K562 (cell line): ENCODE results near the gene PTX3. TPM values are rescaled to one million over a fixed set of nuclear protein-coding genes. Genes with fewer than 3 reads are reported as not detected.

ENCODE experiments used
- ATAC-seq: fragments of 200-7000 bp; cut with Tn5 transposase; 3 replicates; pipeline ENCODE4 v1.9.1; 2020; ENCODE audit warnings: moderate library complexity
- Bru-seq: library from RNA; stranded (reverse); fragments of 400-500 nt; gene quantifications from one replicate; lab custom pipeline; 2021; lab: Mats Ljungman, UMichigan
- BruChase-seq, 2 experiments: library from RNA; stranded (reverse); fragments of 400-500 nt; gene quantifications; one replicate each; lab custom pipeline; 2021; lab: Mats Ljungman, UMichigan
- BruUV-seq: library from RNA; stranded (reverse); fragments of 400-500 nt; replicated peaks from 2 replicates; lab custom pipeline; 2021; lab: Mats Ljungman, UMichigan
- CTCF ChIA-PET: fragments of 300-600 bp; formaldehyde crosslinking; extraction: SDS; loops from one replicate; lab custom pipeline; 2021; ENCODE audit warnings: low intra/inter-chr PET ratio; lab: Yijun Ruan, JAX
- POLR2A ChIA-PET: fragments of 300-600, 350-650 bp; sonication (Branson Sonifier 250); formaldehyde crosslinking; extraction: SDS; loops from one replicate; lab custom pipeline; 2021; ENCODE audit warnings: antibody characterized with exemption, inconsistent platforms; lab: Yijun Ruan, JAX
- DNase-seq, 4 experiments: peaks; one replicate each; pipeline versions ENCODE4 v3.0.0 to v3.0.0-alpha.2; 2011 to 2018; ENCODE audit warnings: low spot score in 3 of 4, mixed read lengths in 3 of 4; ENCODE audit errors: extremely low read depth in 1 of 4
- FAIRE-seq: peaks from 2 replicates; lab custom pipeline; 2011; peaks lifted over from hg19 to GRCh38; lab: Jason Lieb, UNC
- H2AFZ ChIP-seq: 2 replicates; pipeline ENCODE4 v1.6.0; 2011; ENCODE audit warnings: low read depth, low read length, control low read depth, inconsistent platforms
- H3K27ac ChIP-seq: fragments of 200-600 bp; 3 replicates; pipeline ENCODE4 v1.8.0; 2011; ENCODE audit warnings: low read depth, mild to moderate bottlenecking, control low read depth, inconsistent platforms, low read length, moderate library complexity, mixed read lengths; ENCODE audit errors: extremely low read depth
- H3K27me3 ChIP-seq, 2 experiments: fragments of 300-600 bp in 1 of 2; 2 replicates in 1 of 2; 3 replicates in 1 of 2; pipeline versions ENCODE4 v1.6.0 to v1.8.0; 2011; ENCODE audit warnings: inconsistent platforms in 2 of 2, low read length in 2 of 2, mild to moderate bottlenecking in 1 of 2, mixed read lengths in 1 of 2, moderate library complexity in 1 of 2; ENCODE audit not compliant: control insufficient read depth in 2 of 2, insufficient read depth in 2 of 2
- H3K36me3 ChIP-seq: fragments of 300-600 bp; 3 replicates; pipeline ENCODE4 v1.8.0; 2011; ENCODE audit warnings: mild to moderate bottlenecking, low read length, inconsistent platforms; ENCODE audit not compliant: control insufficient read depth, insufficient read depth
- H3K4me1 ChIP-seq, 2 experiments: fragments of 200-600 bp in 1 of 2; replicated peaks in 1 of 2; 2 replicates in 1 of 2; 3 replicates in 1 of 2; pipeline versions ENCODE4 v1.5.1 to v1.8.0; 2011; ENCODE audit warnings: inconsistent platforms in 2 of 2, low read length in 2 of 2, mild to moderate bottlenecking in 1 of 2, mixed read lengths in 1 of 2, moderate library complexity in 1 of 2; ENCODE audit not compliant: control insufficient read depth in 2 of 2, insufficient read depth in 2 of 2
- H3K4me2 ChIP-seq: 2 replicates; pipeline ENCODE4 v1.6.1; 2011; ENCODE audit warnings: low read length, control low read depth, inconsistent platforms, mixed read lengths; ENCODE audit not compliant: insufficient read depth
- H3K4me3 ChIP-seq: fragments of 200-600 bp; sonication (generic), shearing (Covaris generic); 2 replicates; pipeline ENCODE4 v1.5.1; 2016; ENCODE audit warnings: control low read depth, inconsistent platforms
- H3K79me2 ChIP-seq: fragments of 200-600 bp; 3 replicates; pipeline ENCODE4 v1.8.0; 2011; ENCODE audit warnings: low read length, inconsistent platforms; ENCODE audit not compliant: control insufficient read depth, insufficient read depth
- H3K9ac ChIP-seq, 2 experiments: 2 replicates each; pipeline versions ENCODE4 v1.6.0 to v1.6.1; 2011; ENCODE audit warnings: low read depth in 2 of 2, low read length in 2 of 2, control low read depth in 1 of 2, inconsistent platforms in 1 of 2, mild to moderate bottlenecking in 1 of 2, mixed read lengths in 1 of 2; ENCODE audit not compliant: insufficient read depth in 1 of 2
- H3K9me1 ChIP-seq: one replicate; pipeline ENCODE4 v1.6.0; 2011; ENCODE audit warnings: inconsistent platforms, mild to moderate bottlenecking, low read length, moderate library complexity; ENCODE audit not compliant: control insufficient read depth, insufficient read depth
- H3K9me3 ChIP-seq: replicated peaks from 2 replicates; pipeline ENCODE4 v1.5.1; 2011; ENCODE audit warnings: low read depth, low read length, inconsistent platforms; ENCODE audit not compliant: control insufficient read depth, insufficient read depth
- H4K20me1 ChIP-seq: replicated peaks from 2 replicates; pipeline ENCODE4 v1.6.1; 2011; ENCODE audit warnings: low read length, inconsistent platforms, mixed read lengths; ENCODE audit not compliant: control insufficient read depth, insufficient read depth
- ATF6 ChIP-seq: sonication (generic); formaldehyde crosslinking; IDR thresholded peaks from 2 replicates; pipeline ENCODE4 v1.4.0; 2020; ENCODE audit warnings: mild to moderate bottlenecking, missing genetic modification reagents
- ATF7 ChIP-seq: fragments of 450-650 bp; IDR thresholded peaks from 2 replicates; pipeline ENCODE4 v1.7.1; 2014; ENCODE audit warnings: mild to moderate bottlenecking, moderate library complexity
- CEBPB ChIP-seq: fragments of 450-650 bp; IDR thresholded peaks from 2 replicates; pipeline ENCODE4 v1.6.1; 2016; ENCODE audit warnings: missing genetic modification characterization, missing compliant biosample characterization
- CEBPG ChIP-seq, 3 experiments: fragments of 200-800 bp in 1 of 3; sonication (Bioruptor generic) in 1 of 3; sonication (generic) in 1 of 3; formaldehyde crosslinking in 1 of 3; IDR thresholded peaks in 2 of 3; conservative IDR thresholded peaks in 1 of 3; 2 replicates each; pipeline versions ENCODE4 v1.6.1 to v1.8.0; 2016 to 2022; ENCODE audit warnings: missing compliant biosample characterization in 2 of 3, missing genetic modification characterization in 2 of 3, mild to moderate bottlenecking in 1 of 3, missing genetic modification reagents in 1 of 3
- NR2C2 ChIP-seq, 2 experiments: fragments of 200-800 bp in 1 of 2; sonication (Bioruptor generic) in 1 of 2; sonication (generic) in 1 of 2; formaldehyde crosslinking in 1 of 2; IDR thresholded peaks; 2 replicates each; pipeline versions ENCODE4 v1.6.1 to v1.8.0; 2016 to 2022; ENCODE audit warnings: mild to moderate bottlenecking in 1 of 2, missing compliant biosample characterization in 1 of 2, missing genetic modification characterization in 1 of 2, missing genetic modification reagents in 1 of 2
- VEZF1 ChIP-seq: fragments of 200-800 bp; sonication (Bioruptor generic); IDR thresholded peaks from 2 replicates; pipeline ENCODE4 v1.6.1; 2017; ENCODE audit warnings: missing genetic modification characterization, missing compliant biosample characterization
- ZKSCAN1 ChIP-seq: fragments of 150-350 bp; IDR thresholded peaks from 2 replicates; pipeline ENCODE4 v1.6.1; 2016; ENCODE audit warnings: low read depth, low read length
- WGBS: fragments of 100-300 bp; shearing (Covaris generic); methylation state at CpG from one replicate; pipeline ENCODE4 v1.1.6; 2016; ENCODE audit warnings: low coverage, mixed read lengths; ENCODE audit not compliant: insufficient coverage; ENCODE audit errors: missing lambda C conversion rate; 5-methylcytosine and 5-hydroxymethylcytosine counted together
- in situ Hi-C: fragments of 300-500 bp; cut with MboI; formaldehyde crosslinking; loops from 4 replicates; pipeline ENCODE4 v1.15.0; 2018; ENCODE audit warnings: inconsistent platforms, mixed read lengths
- intact Hi-C: fragments of 100-400 bp; cut with micrococcal nuclease; formaldehyde crosslinking; loops from 2 replicates; pipeline ENCODE4 v1.14.2; 2022
- long read RNA-seq, 3 experiments: library from polyadenylated mRNA in 2 of 3; library from RNA in 1 of 3; unstranded in 2 of 3; stranded (forward) in 1 of 3; transcript quantifications; one replicate each; pipeline ENCODE4 v2.0.0, GENCODE V29; 2019 to 2022
- polyA minus RNA-seq, 3 experiments: library from RNA; depleted of rRNA, polyadenylated mRNA; stranded (reverse); fragments of >200 nt; gene quantifications; 2 replicates each; pipeline ENCODE4 v1.2.3, GENCODE V29; 2011
- polyA plus RNA-seq, 8 experiments: library from polyadenylated mRNA; depleted of rRNA in 4 of 8; stranded (reverse) in 5 of 8; unstranded in 3 of 8; fragments of >200 nt; fragmentation: Nextera tagmentation in 2 of 8; fragmentation: Illumina TruSeq in 1 of 8; extraction: Ambion mirVana in 2 of 8; extraction: Trizol in 1 of 8; gene quantifications; 2 replicates each; pipeline versions ENCODE4 v1.2.1 to v1.2.3, GENCODE V29; 2011 to 2014; ENCODE audit warnings: inconsistent platforms in 1 of 8, missing spikeins in 1 of 8
- total RNA-seq, 7 experiments: library from RNA; depleted of rRNA in 6 of 7; stranded (reverse); fragments of >200 nt in 6 of 7; fragmentation: Illumina TruSeq in 2 of 7; extraction: Trizol in 2 of 7; gene quantifications; 2 replicates each; pipeline versions ENCODE4 v1.2.1 to v1.2.3, GENCODE V29; 2011 to 2021; ENCODE audit warnings: low replicate concordance in 1 of 7

The PTX3 gene
- total RNA-seq (2011; cell fraction: chromatin; rRNA removed; ENCODE audit: low replicate concordance) = not detected in 2 replicates
- total RNA-seq (2011; cell fraction: nucleolus; rRNA removed) = not detected in 2 replicates
- total RNA-seq (2011; cell fraction: nucleoplasm; rRNA removed) = not detected in 2 replicates
- 0.16 TPM in 1 of 2 replicates, not detected in the other for total RNA-seq (2014; rRNA removed)
- 0.13 and 0.15 TPM in 2 replicates for total RNA-seq (2014; rRNA removed; fragmentation: Illumina TruSeq; extraction: Trizol)
- total RNA-seq (2015; rRNA removed; fragmentation: Illumina TruSeq; extraction: Trizol) = 0.14 and 0.15 TPM in 2 replicates
- total RNA-seq (2021) = 0.09 and 0.20 TPM in 2 replicates
- polyA plus RNA-seq (2011; rRNA removed) = 0.04 TPM in 1 of 2 replicates, not detected in the other
- 0.06 TPM in 1 of 2 replicates, not detected in the other for polyA plus RNA-seq (2011; cell fraction: cytosol; rRNA removed)
- not detected in 2 replicates for polyA plus RNA-seq (2011; cell fraction: nucleus; rRNA removed)
- polyA plus RNA-seq (2012) = 0.21 and 0.42 TPM in 2 replicates
- 0.10 and 0.22 TPM in 2 replicates for polyA plus RNA-seq (2014; fragmentation: Illumina TruSeq; extraction: Trizol)
- under 1 TPM; 0.04 to 0.22 TPM for polyA plus RNA-seq (2014; fragmentation: Nextera tagmentation; extraction: Ambion mirVana)
- 0.33 and 0.53 TPM in 2 replicates for polyA plus RNA-seq (2014; rRNA removed)
- not detected in 2 replicates for polyA minus RNA-seq (2011; rRNA and poly(A)+ RNA removed)
- polyA minus RNA-seq (2011; cell fraction: cytosol; rRNA and poly(A)+ RNA removed) = not detected in 2 replicates
- not detected in 2 replicates for polyA minus RNA-seq (2011; cell fraction: nucleus; rRNA and poly(A)+ RNA removed)
- percentile 34 among the genes with signal in this experiment for Bru-seq, nascent RNA
- BruChase-seq, experiment 1, labeled RNA remaining after a 2-hour chase = percentile 21 among the genes with signal in this experiment
- percentile 27 among the genes with signal in this experiment for BruChase-seq, experiment 2, labeled RNA remaining after a 6-hour chase
- long read RNA-seq, experiment 1 = 0 reads
- long read RNA-seq, experiment 2 = 0 reads
- long read RNA-seq, experiment 3 = 0 reads

- Histone ChIP-seq H3K9me1 (no peaks in the 10 kb centered on the region), H3K4me1 (peaks cover 4 to 14% of the 10 kb centered on the region in 2 experiments), H2AFZ (peak within 1 kb of the TSS; percentile 75), H3K27ac (no peak within 1 kb of the TSS), H3K4me2 (peak within 1 kb of the TSS; percentile 61), H3K9ac (peak within 1 kb of the TSS in 1 of 2 experiments; percentile 61; a peak in 2 of 4 replicates), H3K27me3 (peaks cover 4 to 21% of the 10 kb centered on the region in 2 experiments; a peak in 3 of 5 replicates), H4K20me1 (no peaks in the 10 kb centered on the region), H3K4me3 (peak within 1 kb of the TSS; percentile 30), H3K79me2 (no peaks in the 10 kb centered on the region), H3K36me3 (no peaks in the 10 kb centered on the region), H3K9me3 (no peaks in the 10 kb centered on the region)
- WGBS = 14% methylated on average over 15 of the region's 15 CpGs
- ChIA-PET CTCF (no interaction called here), POLR2A (no interaction called here)
- BruUV-seq = no TSS peak
- FAIRE-seq (peak; percentile 29), ATAC-seq (no peak), DNase-seq (peak in 1 of 4 experiments; percentile 11)
- intact Hi-C loops = no loop called here
- no peak for TF ChIP-seq NR2C2 (CRISPR knock-in tag; IDR thresholded peaks at IDR 0.05)
- TF ChIP-seq NR2C2 (tag; IDR thresholded peaks at IDR 0.05) = peak; percentile 15; the same call in 1 of the 2 replicates
- peak; percentile 86 for TF ChIP-seq CEBPB (tag)
- peak; percentile 25; the same call in 1 of the 2 replicates for TF ChIP-seq VEZF1
- TF ChIP-seq ATF6 (CRISPR knock-in tag) = no peak
- TF ChIP-seq ZKSCAN1 = no peak
- no peak for TF ChIP-seq ATF7
- TF ChIP-seq CEBPG (CRISPR knock-in tag; IDR thresholded peaks at IDR 0.05) = no peak
- peak; percentile 63 to 84 for TF ChIP-seq CEBPG (tag; conservative IDR thresholded peaks at IDR 0.05 in 1 of 2, IDR thresholded peaks at IDR 0.05 in 1 of 2)
- in situ Hi-C loops = no loop called here
Observed at GRCh38 chr3:157436583-157437291, at the start of gene PTX3. PTX3 (plus strand) TSS chr3:157436850; CDS start chr3:157436934, 84 bp downstream.
